ENCODE results near the gene NR1D1. TPM values are rescaled to one million over a fixed set of nuclear protein-coding genes. Genes with fewer than 3 reads are reported as not detected.

NR1D1 gene
- total RNA-seq, 1 donor from 2014 or later, result 2.6 TPM

- DNase-seq (ENCODE audit: low spot score), result no peak
- no peak for TF ChIP-seq CTCF (IDR thresholded peaks at IDR 0.05; ENCODE audit: unreplicated experiment)
- peaks cover 10% of the 10 kb centered on the region for H3K4me1 Mint-ChIP-seq (ENCODE audit: unreplicated experiment)
- no peak overlapping the region for H3K27ac Mint-ChIP-seq (ENCODE audit: unreplicated experiment)
- no peak overlapping the region for H3K4me3 Mint-ChIP-seq (ENCODE audit: unreplicated experiment)
- peaks cover 7% of the 10 kb centered on the region for H3K36me3 Mint-ChIP-seq (ENCODE audit: low read depth, unreplicated experiment)
- no peaks in the 10 kb centered on the region for H3K9me3 Mint-ChIP-seq (ENCODE audit: unreplicated experiment)
- H3K27me3 Mint-ChIP-seq (ENCODE audit: unreplicated experiment), result peaks cover 8% of the 10 kb centered on the region
Observed at GRCh38 chr17:40074871-40075200, 25.6 kb downstream of the NR1D1 start.

GRCh38 chr17:40074175-40074512 lies 26.2 kb downstream of the NR1D1 start:
- Mint-ChIP-seq H3K36me3 (ENCODE audit: low read depth, unreplicated experiment) (peaks cover 7% of the 10 kb centered on the region), H3K4me1 (ENCODE audit: unreplicated experiment) (peaks cover 17% of the 10 kb centered on the region), H3K27ac (ENCODE audit: unreplicated experiment) (no peak overlapping the region), H3K27me3 (ENCODE audit: unreplicated experiment) (peaks cover 11% of the 10 kb centered on the region), H3K4me3 (ENCODE audit: unreplicated experiment) (peak overlapping the region; percentile 70), H3K9me3 (ENCODE audit: unreplicated experiment) (no peaks in the 10 kb centered on the region)
- no peak for TF ChIP-seq CTCF (IDR thresholded peaks at IDR 0.05; ENCODE audit: unreplicated experiment)
- no peak for DNase-seq (ENCODE audit: low spot score)

DNA sequence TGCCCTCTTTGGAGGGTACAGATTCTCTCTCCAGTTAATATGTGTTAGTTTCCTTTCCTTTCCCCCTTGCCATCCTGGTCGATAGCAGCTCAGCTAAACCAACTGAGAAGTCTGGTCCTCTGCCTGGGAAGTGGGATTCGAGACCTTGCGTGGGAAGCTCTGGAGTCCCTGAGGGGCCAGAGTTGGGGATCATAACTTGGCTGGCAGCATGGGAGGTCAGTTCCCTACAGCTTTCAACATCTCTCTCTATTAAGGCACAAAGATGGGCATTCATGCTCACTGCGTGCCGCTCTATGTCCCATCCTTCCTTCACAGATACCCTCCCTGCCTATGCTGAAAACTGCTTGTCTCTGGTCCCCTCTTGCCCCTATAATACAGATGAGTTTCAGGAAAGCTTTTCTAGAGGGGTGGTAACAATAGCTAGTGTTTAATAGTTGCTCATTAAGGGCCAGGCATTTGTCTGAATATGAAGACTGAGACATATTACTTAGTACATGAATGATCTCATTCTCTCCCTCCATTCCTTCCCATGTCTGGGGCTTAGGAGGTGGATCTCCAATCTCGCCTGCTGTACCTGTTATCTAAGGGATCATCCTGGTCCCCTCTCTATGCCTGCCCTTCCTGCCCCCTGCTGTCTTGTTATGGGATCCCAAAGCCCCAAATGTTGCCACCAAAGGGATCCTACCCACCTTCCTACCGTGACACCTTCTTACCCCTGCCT lies 26.8 kb downstream of the NR1D1 start:
- H3K27me3 Mint-ChIP-seq (ENCODE audit: unreplicated experiment), result peaks cover 8% of the 10 kb centered on the region
- no peak overlapping the region for H3K27ac Mint-ChIP-seq (ENCODE audit: unreplicated experiment)
- H3K36me3 Mint-ChIP-seq (ENCODE audit: low read depth, unreplicated experiment), result peaks cover 7% of the 10 kb centered on the region
- TF ChIP-seq CTCF (IDR thresholded peaks at IDR 0.05; ENCODE audit: unreplicated experiment), result no peak
- H3K4me1 Mint-ChIP-seq (ENCODE audit: unreplicated experiment), result peaks cover 19% of the 10 kb centered on the region
- peak overlapping the region; percentile 70 for H3K4me3 Mint-ChIP-seq (ENCODE audit: unreplicated experiment)
- no peak for DNase-seq (ENCODE audit: low spot score)
- no peaks in the 10 kb centered on the region for H3K9me3 Mint-ChIP-seq (ENCODE audit: unreplicated experiment)

DNA sequence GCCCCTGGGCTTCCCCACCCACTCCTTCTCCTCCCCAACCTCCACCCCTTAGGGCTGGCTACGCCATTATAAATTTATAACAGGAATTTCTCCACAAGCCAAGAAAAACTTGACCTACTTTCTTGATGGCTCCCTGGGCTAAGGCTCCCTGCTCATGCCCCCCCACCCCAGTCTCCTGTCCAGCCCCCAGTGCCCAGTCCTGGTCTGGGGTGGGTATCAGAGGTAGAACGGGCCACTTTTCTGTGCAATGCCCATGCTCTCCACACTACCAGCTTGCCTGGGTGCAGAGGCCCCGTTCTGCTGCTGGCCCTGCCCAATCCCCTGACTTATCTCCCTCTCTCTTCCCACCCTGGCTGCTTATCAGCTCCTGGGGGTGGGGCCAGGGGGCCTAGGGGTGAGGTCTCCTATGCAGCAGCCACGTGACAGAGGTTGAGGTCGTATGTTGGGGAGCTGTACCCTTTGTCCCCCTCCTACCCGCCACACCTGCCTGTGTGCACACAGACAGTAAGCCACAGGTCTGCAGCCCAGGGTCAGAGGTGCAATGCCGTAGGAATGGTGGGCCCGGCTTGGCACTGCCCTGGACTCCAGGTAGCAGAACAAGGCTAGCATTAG lies 27.5 kb downstream of the NR1D1 start:
- peaks cover 7% of the 10 kb centered on the region for H3K36me3 Mint-ChIP-seq (ENCODE audit: low read depth, unreplicated experiment)
- no peak overlapping the region for H3K27ac Mint-ChIP-seq (ENCODE audit: unreplicated experiment)
- H3K4me3 Mint-ChIP-seq (ENCODE audit: unreplicated experiment), result no peak overlapping the region
- no peak for TF ChIP-seq CTCF (IDR thresholded peaks at IDR 0.05; ENCODE audit: unreplicated experiment)
- no peaks in the 10 kb centered on the region for H3K9me3 Mint-ChIP-seq (ENCODE audit: unreplicated experiment)
- peaks cover 27% of the 10 kb centered on the region for H3K4me1 Mint-ChIP-seq (ENCODE audit: unreplicated experiment)
- peaks cover 12% of the 10 kb centered on the region for H3K27me3 Mint-ChIP-seq (ENCODE audit: unreplicated experiment)
- DNase-seq (ENCODE audit: low spot score), result no peak

GRCh38 chr17:40072040-40072734 lies 28.2 kb downstream of the NR1D1 start:
- peaks cover 12% of the 10 kb centered on the region for H3K27me3 Mint-ChIP-seq (ENCODE audit: unreplicated experiment)
- TF ChIP-seq CTCF (IDR thresholded peaks at IDR 0.05; ENCODE audit: unreplicated experiment), result no peak
- no peak overlapping the region for H3K4me3 Mint-ChIP-seq (ENCODE audit: unreplicated experiment)
- DNase-seq (ENCODE audit: low spot score), result no peak
- H3K27ac Mint-ChIP-seq (ENCODE audit: unreplicated experiment), result no peak overlapping the region
- H3K36me3 Mint-ChIP-seq (ENCODE audit: low read depth, unreplicated experiment), result peaks cover 7% of the 10 kb centered on the region
- no peaks in the 10 kb centered on the region for H3K9me3 Mint-ChIP-seq (ENCODE audit: unreplicated experiment)
- H3K4me1 Mint-ChIP-seq (ENCODE audit: unreplicated experiment), result peaks cover 31% of the 10 kb centered on the region
